ENCODE measurements around the gene ARID5B. TPM values are rescaled to one million over a fixed set of nuclear protein-coding genes. Genes with fewer than 3 reads are reported as not detected.

ARID5B gene
- total and polyA plus RNA-seq, 2 experiments from 2014 or later: 1.3 to 1.6 TPM

DNA sequence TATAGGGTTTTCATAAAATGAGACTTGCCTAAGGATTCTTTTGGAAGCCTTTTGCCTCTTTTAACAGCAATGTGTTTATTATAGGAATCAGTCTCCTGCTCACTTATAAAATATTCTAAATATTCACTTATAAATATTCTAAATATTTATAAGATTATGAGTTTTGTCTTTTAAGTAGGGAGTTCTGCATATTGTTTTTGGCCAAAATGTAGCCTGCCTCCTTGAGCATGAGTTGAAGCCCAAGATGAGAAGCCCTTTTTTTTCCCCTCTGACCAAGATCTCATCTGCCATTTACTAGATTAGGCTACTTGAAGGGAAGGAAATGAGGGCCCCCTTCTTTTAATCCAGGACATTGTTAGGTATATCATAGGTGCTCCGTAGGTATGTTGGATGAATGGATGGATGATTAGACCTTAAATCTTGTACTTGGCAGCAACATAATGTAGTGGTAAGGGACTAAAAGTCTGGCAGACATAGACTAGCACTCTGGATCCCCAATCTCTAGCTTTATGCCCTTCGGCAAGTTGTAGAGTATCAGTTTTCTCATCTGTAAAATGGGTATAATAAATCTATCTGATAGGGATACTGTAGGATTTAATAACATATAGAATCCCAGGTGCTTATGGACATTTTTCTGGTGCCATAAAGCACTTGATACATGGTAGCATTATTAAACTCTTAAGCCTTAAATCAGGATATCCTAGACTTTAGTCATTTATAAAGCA is 59.1 kb downstream of the ARID5B start:
- no peaks in the 10 kb centered on the region for H3K79me2 ChIP-seq (replicated peaks; ENCODE audit: insufficient read depth)
- H4K20me1 ChIP-seq (replicated peaks; ENCODE audit: insufficient read depth): no peaks in the 10 kb centered on the region
- H3K4me2 ChIP-seq: no peak overlapping the region
- Mint-ChIP-seq H3K9me3 (no peaks in the 10 kb centered on the region), H3K36me3 (ENCODE audit: low read depth) (no peaks in the 10 kb centered on the region), H3K4me1 (peaks cover 13% of the 10 kb centered on the region), H3K4me3 (no peak overlapping the region), H3K27ac (no peak overlapping the region), H3K27me3 (ENCODE audit: insufficient read depth, low read depth, poor library complexity) (no peaks in the 10 kb centered on the region)
- TF ChIP-seq, protein P1, sequence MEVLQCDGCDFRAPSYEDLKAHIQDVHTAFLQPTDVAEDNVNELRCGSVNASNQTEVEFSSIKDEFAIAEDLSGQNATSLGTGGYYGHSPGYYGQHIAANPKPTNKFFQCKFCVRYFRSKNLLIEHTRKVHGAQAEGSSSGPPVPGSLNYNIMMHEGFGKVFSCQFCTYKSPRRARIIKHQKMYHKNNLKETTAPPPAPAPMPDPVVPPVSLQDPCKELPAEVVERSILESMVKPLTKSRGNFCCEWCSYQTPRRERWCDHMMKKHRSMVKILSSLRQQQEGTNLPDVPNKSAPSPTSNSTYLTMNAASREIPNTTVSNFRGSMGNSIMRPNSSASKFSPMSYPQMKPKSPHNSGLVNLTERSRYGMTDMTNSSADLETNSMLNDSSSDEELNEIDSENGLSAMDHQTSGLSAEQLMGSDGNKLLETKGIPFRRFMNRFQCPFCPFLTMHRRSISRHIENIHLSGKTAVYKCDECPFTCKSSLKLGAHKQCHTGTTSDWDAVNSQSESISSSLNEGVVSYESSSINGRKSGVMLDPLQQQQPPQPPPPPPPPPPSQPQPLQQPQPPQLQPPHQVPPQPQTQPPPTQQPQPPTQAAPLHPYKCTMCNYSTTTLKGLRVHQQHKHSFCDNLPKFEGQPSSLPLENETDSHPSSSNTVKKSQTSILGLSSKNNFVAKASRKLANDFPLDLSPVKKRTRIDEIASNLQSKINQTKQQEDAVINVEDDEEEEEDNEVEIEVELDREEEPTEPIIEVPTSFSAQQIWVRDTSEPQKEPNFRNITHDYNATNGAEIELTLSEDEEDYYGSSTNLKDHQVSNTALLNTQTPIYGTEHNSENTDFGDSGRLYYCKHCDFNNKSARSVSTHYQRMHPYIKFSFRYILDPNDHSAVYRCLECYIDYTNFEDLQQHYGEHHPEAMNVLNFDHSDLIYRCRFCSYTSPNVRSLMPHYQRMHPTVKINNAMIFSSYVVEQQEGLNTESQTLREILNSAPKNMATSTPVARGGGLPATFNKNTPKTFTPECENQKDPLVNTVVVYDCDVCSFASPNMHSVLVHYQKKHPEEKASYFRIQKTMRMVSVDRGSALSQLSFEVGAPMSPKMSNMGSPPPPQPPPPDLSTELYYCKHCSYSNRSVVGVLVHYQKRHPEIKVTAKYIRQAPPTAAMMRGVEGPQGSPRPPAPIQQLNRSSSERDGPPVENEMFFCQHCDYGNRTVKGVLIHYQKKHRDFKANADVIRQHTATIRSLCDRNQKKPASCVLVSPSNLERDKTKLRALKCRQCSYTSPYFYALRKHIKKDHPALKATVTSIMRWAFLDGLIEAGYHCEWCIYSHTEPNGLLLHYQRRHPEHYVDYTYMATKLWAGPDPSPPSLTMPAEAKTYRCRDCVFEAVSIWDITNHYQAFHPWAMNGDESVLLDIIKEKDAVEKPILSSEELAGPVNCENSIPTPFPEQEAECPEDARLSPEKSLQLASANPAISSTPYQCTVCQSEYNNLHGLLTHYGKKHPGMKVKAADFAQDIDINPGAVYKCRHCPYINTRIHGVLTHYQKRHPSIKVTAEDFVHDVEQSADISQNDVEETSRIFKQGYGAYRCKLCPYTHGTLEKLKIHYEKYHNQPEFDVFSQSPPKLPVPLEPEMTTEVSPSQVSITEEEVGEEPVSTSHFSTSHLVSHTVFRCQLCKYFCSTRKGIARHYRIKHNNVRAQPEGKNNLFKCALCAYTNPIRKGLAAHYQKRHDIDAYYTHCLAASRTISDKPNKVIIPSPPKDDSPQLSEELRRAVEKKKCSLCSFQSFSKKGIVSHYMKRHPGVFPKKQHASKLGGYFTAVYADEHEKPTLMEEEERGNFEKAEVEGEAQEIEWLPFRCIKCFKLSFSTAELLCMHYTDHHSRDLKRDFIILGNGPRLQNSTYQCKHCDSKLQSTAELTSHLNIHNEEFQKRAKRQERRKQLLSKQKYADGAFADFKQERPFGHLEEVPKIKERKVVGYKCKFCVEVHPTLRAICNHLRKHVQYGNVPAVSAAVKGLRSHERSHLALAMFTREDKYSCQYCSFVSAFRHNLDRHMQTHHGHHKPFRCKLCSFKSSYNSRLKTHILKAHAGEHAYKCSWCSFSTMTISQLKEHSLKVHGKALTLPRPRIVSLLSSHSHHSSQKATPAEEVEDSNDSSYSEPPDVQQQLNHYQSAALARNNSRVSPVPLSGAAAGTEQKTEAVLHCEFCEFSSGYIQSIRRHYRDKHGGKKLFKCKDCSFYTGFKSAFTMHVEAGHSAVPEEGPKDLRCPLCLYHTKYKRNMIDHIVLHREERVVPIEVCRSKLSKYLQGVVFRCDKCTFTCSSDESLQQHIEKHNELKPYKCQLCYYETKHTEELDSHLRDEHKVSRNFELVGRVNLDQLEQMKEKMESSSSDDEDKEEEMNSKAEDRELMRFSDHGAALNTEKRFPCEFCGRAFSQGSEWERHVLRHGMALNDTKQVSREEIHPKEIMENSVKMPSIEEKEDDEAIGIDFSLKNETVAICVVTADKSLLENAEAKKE (CRISPR knock-in tag; IDR thresholded peaks at IDR 0.05): no peak
- TF ChIP-seq STAT1 (IDR thresholded peaks at IDR 0.05; ENCODE audit: unreplicated experiment) (no peak), JUNB (IDR thresholded peaks at IDR 0.05; ENCODE audit: unreplicated experiment) (no peak), NANOG (IDR thresholded peaks at IDR 0.05; ENCODE audit: borderline replicate concordance) (no peak), CREB1 (CRISPR knock-in tag; IDR thresholded peaks at IDR 0.05; ENCODE audit: low read depth) (no peak), EZH2 (IDR thresholded peaks at IDR 0.05; ENCODE audit: low read depth, unreplicated experiment) (no peak), EZH2phosphoT487 (IDR thresholded peaks at IDR 0.05; ENCODE audit: unreplicated experiment) (no peak), ZNF114 (CRISPR knock-in tag; IDR thresholded peaks at IDR 0.05) (no peak), POLR2AphosphoS5 (IDR thresholded peaks at IDR 0.05; ENCODE audit: low read depth) (no peak)
- TF ChIP-seq, protein P2, sequence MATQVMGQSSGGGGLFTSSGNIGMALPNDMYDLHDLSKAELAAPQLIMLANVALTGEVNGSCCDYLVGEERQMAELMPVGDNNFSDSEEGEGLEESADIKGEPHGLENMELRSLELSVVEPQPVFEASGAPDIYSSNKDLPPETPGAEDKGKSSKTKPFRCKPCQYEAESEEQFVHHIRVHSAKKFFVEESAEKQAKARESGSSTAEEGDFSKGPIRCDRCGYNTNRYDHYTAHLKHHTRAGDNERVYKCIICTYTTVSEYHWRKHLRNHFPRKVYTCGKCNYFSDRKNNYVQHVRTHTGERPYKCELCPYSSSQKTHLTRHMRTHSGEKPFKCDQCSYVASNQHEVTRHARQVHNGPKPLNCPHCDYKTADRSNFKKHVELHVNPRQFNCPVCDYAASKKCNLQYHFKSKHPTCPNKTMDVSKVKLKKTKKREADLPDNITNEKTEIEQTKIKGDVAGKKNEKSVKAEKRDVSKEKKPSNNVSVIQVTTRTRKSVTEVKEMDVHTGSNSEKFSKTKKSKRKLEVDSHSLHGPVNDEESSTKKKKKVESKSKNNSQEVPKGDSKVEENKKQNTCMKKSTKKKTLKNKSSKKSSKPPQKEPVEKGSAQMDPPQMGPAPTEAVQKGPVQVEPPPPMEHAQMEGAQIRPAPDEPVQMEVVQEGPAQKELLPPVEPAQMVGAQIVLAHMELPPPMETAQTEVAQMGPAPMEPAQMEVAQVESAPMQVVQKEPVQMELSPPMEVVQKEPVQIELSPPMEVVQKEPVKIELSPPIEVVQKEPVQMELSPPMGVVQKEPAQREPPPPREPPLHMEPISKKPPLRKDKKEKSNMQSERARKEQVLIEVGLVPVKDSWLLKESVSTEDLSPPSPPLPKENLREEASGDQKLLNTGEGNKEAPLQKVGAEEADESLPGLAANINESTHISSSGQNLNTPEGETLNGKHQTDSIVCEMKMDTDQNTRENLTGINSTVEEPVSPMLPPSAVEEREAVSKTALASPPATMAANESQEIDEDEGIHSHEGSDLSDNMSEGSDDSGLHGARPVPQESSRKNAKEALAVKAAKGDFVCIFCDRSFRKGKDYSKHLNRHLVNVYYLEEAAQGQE (IDR thresholded peaks at IDR 0.05; ENCODE audit: unreplicated experiment): no peak
- TF ChIP-seq, protein P3, sequence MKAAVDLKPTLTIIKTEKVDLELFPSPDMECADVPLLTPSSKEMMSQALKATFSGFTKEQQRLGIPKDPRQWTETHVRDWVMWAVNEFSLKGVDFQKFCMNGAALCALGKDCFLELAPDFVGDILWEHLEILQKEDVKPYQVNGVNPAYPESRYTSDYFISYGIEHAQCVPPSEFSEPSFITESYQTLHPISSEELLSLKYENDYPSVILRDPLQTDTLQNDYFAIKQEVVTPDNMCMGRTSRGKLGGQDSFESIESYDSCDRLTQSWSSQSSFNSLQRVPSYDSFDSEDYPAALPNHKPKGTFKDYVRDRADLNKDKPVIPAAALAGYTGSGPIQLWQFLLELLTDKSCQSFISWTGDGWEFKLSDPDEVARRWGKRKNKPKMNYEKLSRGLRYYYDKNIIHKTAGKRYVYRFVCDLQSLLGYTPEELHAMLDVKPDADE (IDR thresholded peaks at IDR 0.05): no peak
- H3K27ac ChIP-seq (ENCODE audit: low read depth): no peak overlapping the region
- ATAC-seq (no peak), DNase-seq (ENCODE audit: low spot score) (no peak)
- H3K4me1 ChIP-seq (ENCODE audit: insufficient read depth): peaks cover 16% of the 10 kb centered on the region
- H2AFZ ChIP-seq: no peak overlapping the region
- H3K27me3 ChIP-seq (ENCODE audit: insufficient read depth): no peaks in the 10 kb centered on the region
- H3F3A ChIP-seq (replicated peaks; ENCODE audit: low read depth): no peaks in the 10 kb centered on the region
- H3K4me3 ChIP-seq: no peak overlapping the region
- H3K36me3 ChIP-seq (ENCODE audit: insufficient read depth): no peaks in the 10 kb centered on the region
- no peaks in the 10 kb centered on the region for H3K9me2 ChIP-seq (ENCODE audit: insufficient read depth)

Data from GM23338 (cell line).